Kidney tubule cell (primary cell): Measurements from ENCODE around the gene BUD23.
A peak's percentile ranks its signal among the peaks of the same experiment; 100 is the strongest.

Experiments
- DNase-seq: peaks from one replicate; pipeline ENCODE4 v3.0.0-alpha.2; 2018; ENCODE audit warnings: low spot score

BUD23 gene

GRCh38 chr7:73741600-73741999, 58.2 kb downstream of the BUD23 start:
- peak; percentile 66 for DNase-seq

GRCh38 chr7:73742338-73742752, 58.9 kb downstream of the BUD23 start:
- DNase-seq = peak; percentile 72

- DNase-seq = peak; percentile 100
Measured at GRCh38 chr7:73742753-73743641, 59.6 kb downstream of the BUD23 start.

- no peak for DNase-seq
Measured at GRCh38 chr7:73746378-73746777, 63.0 kb downstream of the BUD23 start.
